GM19035 (cell line): ENCODE data around the gene PSMC3.

Source experiments
- ATAC-seq: cut with Tn5 transposase; IDR thresholded peaks from one replicate; pipeline ENCODE4 v1.9.1; 2021; ENCODE audit not compliant: unreplicated experiment

Gene PSMC3

GRCh38 chr11:47413908-47414684, 12.1 kb downstream of the PSMC3 start:
- no peak for ATAC-seq

- ATAC-seq = no peak
These were observed 12.9 kb downstream of the PSMC3 start for GRCh38 chr11:47413351-47413750.

GRCh38 chr11:47411884-47412746, 14.1 kb downstream of the PSMC3 start:
- ATAC-seq = no peak

GRCh38 chr11:47410370-47411264, 15.6 kb downstream of the PSMC3 start:
- no peak for ATAC-seq

GRCh38 chr11:47409440-47410369, 16.5 kb downstream of the PSMC3 start:
- no peak for ATAC-seq

GRCh38 chr11:47408598-47409439, 17.4 kb downstream of the PSMC3 start:
- no peak for ATAC-seq

GRCh38 chr11:47407746-47408590, 18.3 kb downstream of the PSMC3 start, which contains the start of gene SLC39A13:
TSS of gene SLC39A13 (plus strand) at chr11:47408590. CDS start at chr11:47410095, 1,505 bp downstream.
- peak; percentile 82 for ATAC-seq

GRCh38 chr11:47406896-47407745, 19.1 kb downstream of the PSMC3 start:
- no peak for ATAC-seq

GRCh38 chr11:47403571-47403970, 22.7 kb downstream of the PSMC3 start:
- ATAC-seq = no peak

GRCh38 chr11:47403135-47403534, 23.1 kb downstream of the PSMC3 start:
- no peak for ATAC-seq

- peak; percentile 65 for ATAC-seq
These were observed 25.4 kb downstream of the PSMC3 start for GRCh38 chr11:47400768-47401279.

- ATAC-seq = peak; percentile 56
These were observed 26.1 kb downstream of the PSMC3 start for GRCh38 chr11:47399860-47400767.

- no peak for ATAC-seq
These were observed 27.7 kb downstream of the PSMC3 start for GRCh38 chr11:47398551-47398950.

GRCh38 chr11:47398011-47398410, 28.2 kb downstream of the PSMC3 start:
- ATAC-seq = no peak

GRCh38 chr11:47396049-47396320, 30.3 kb downstream of the PSMC3 start:
- no peak for ATAC-seq
